Effector memory CD4-positive, alpha-beta T cell (primary cell): ENCODE data around the gene SCN10A.
A peak's percentile ranks its signal among the peaks of the same experiment; 100 is the strongest.

Experiments used
- DNase-seq, 3 donors: peaks; one replicate each; pipeline ENCODE4 v3.0.0-alpha.2; 2020
- H3K27ac ChIP-seq: 2 replicates; pipeline ENCODE4 v1.7.0; 2013; ENCODE audit warnings: mild to moderate bottlenecking, low read length, moderate library complexity; ENCODE audit not compliant: insufficient read depth, poor library complexity, severe bottlenecking
- H3K27me3 ChIP-seq: replicated peaks from 2 replicates; pipeline ENCODE4 v1.7.0; 2013; ENCODE audit warnings: mild to moderate bottlenecking, low read length; ENCODE audit not compliant: insufficient read depth, control insufficient read depth, poor library complexity, severe bottlenecking
- H3K36me3 ChIP-seq: 2 replicates; pipeline ENCODE4 v1.7.0; 2013; ENCODE audit warnings: mild to moderate bottlenecking, low read length, moderate library complexity; ENCODE audit not compliant: control insufficient read depth, insufficient read depth
- H3K4me1 ChIP-seq: 2 replicates; pipeline ENCODE4 v1.7.0; 2013; ENCODE audit warnings: low read length, mild to moderate bottlenecking; ENCODE audit not compliant: control insufficient read depth, insufficient read depth, poor library complexity, severe bottlenecking
- H3K4me3 ChIP-seq: 2 replicates; pipeline ENCODE4 v1.7.0; 2013; ENCODE audit warnings: low read length, low read depth, mild to moderate bottlenecking; ENCODE audit not compliant: insufficient read depth, poor library complexity, severe bottlenecking
- H3K9me3 ChIP-seq: 2 replicates; pipeline ENCODE4 v1.7.0; 2013; ENCODE audit warnings: mild to moderate bottlenecking, low read length, moderate library complexity; ENCODE audit not compliant: control insufficient read depth

SCN10A gene

GRCh38 chr3:38649500-38650247 is 166.3 kb downstream of the SCN10A start, which contains the start of gene SCN5A:
SCN5A (minus strand) TSS chr3:38649687; CDS start chr3:38633307, 16,380 bp downstream.
- Histone ChIP-seq H3K27me3 (peaks cover 9% of the 10 kb centered on the region), H3K9me3 (no peaks in the 10 kb centered on the region), H3K4me3 (peak within 1 kb of the TSS; percentile 58), H3K27ac (no peak within 1 kb of the TSS), H3K36me3 (no peaks in the 10 kb centered on the region), H3K4me1 (peaks cover 7% of the 10 kb centered on the region)
- DNase-seq: peak; percentile 22 to 41 (median 29)

- no peak for DNase-seq
- H3K27me3 ChIP-seq: peaks cover 9% of the 10 kb centered on the region
- no peaks in the 10 kb centered on the region for H3K9me3 ChIP-seq
- H3K27ac ChIP-seq: no peak overlapping the region
- H3K4me3 ChIP-seq: peak overlapping the region; percentile 58
- H3K4me1 ChIP-seq: peaks cover 7% of the 10 kb centered on the region
- no peaks in the 10 kb centered on the region for H3K36me3 ChIP-seq
These were observed 167.1 kb downstream of the SCN10A start for GRCh38 chr3:38648659-38649499.

GRCh38 chr3:38648024-38648658 is 167.9 kb downstream of the SCN10A start:
- H3K27me3 ChIP-seq: peaks cover 9% of the 10 kb centered on the region
- H3K27ac ChIP-seq: no peak overlapping the region
- no peak overlapping the region for H3K4me3 ChIP-seq
- H3K4me1 ChIP-seq: peaks cover 7% of the 10 kb centered on the region
- H3K36me3 ChIP-seq: no peaks in the 10 kb centered on the region
- H3K9me3 ChIP-seq: no peaks in the 10 kb centered on the region
- no peak for DNase-seq

DNA sequence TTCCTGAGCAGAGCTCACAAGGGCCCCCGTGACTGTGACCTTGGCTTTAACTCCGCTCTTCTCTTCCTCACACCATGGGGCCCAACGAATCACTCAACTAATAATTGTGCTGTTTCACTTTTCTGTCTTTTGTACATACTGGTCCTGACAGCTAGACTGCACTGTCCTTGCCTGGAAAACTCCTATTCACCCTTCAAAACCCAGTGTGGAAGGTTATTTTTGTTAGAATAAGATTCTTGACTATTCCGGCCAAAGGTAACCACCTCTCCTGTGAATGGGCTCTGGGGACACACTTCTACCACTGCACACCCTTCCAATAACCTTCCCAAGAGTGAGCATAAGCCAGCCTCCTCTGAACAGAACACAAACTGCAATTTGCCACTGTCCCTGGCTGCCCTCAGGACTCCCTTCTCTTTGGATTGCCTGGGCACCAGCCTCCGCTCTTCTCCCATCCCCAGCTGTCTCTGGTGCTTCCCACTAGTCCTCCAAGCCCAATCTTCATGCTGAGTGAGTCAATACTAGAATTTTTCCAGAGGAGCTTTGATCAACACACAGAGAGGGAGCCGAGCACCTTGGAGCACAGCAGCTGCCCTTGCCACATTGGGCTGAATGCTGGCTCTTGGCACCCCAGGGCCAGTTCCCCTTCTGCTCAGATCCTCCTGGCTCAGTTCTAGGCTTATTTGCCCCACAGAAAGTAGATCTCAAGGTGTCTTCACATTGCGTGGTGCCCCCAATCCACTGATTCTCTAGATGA is 168.6 kb downstream of the SCN10A start:
- H3K27me3 ChIP-seq: peaks cover 9% of the 10 kb centered on the region

More for the DNA sequence above, 168.6 kb downstream of the SCN10A start:
- Histone ChIP-seq H3K4me3 (no peak overlapping the region), H3K27ac (no peak overlapping the region), H3K4me1 (peaks cover 7% of the 10 kb centered on the region), H3K9me3 (no peaks in the 10 kb centered on the region), H3K36me3 (no peaks in the 10 kb centered on the region)
- no peak for DNase-seq
